GM23338 (cell line): ENCODE data around the gene METTL6.

Experiments used
- CREB1 ChIP-seq: fragments of 250-450 bp; sonication (Bioruptor Pico); IDR thresholded peaks from 2 replicates; pipeline ENCODE4 v1.5.0; 2020; ENCODE audit warnings: low read depth, mild to moderate bottlenecking, moderate library complexity
- CTCF ChIP-seq, 2 experiments: fragments of 200-600 bp in 1 of 2; sonication (generic) in 1 of 2; conservative IDR thresholded peaks; 2 replicates each; pipeline versions ENCODE4 v1.5.1 to v1.6.1; 2016 to 2017; ENCODE audit warnings: antibody characterized with exemption in 2 of 2, low read depth in 2 of 2, mild to moderate bottlenecking in 2 of 2, moderate library complexity in 1 of 2
- EZH2 ChIP-seq: fragments of 200-600 bp; sonication (generic); IDR thresholded peaks from one replicate; pipeline ENCODE4 v1.8.0; 2017; ENCODE audit warnings: antibody characterized with exemption, mild to moderate bottlenecking, low read depth; ENCODE audit not compliant: unreplicated experiment
- EZH2phosphoT487 ChIP-seq: fragments of 200-600 bp; sonication (generic); IDR thresholded peaks from one replicate; pipeline ENCODE4 v1.8.1; 2018; ENCODE audit warnings: antibody characterized with exemption; ENCODE audit not compliant: unreplicated experiment
- JUNB ChIP-seq: IDR thresholded peaks from one replicate; pipeline ENCODE4 v1.6.1; 2016; ENCODE audit warnings: antibody characterized with exemption; ENCODE audit not compliant: unreplicated experiment
- NANOG ChIP-seq: IDR thresholded peaks from 2 replicates; pipeline ENCODE4 v1.6.1; 2016; ENCODE audit warnings: antibody characterized with exemption, borderline replicate concordance
- POLR2AphosphoS5 ChIP-seq: IDR thresholded peaks from 2 replicates; pipeline ENCODE4 v1.6.1; 2016; ENCODE audit warnings: antibody characterized with exemption, low read depth
- ZNF114 ChIP-seq: fragments of 250-450 bp; sonication (Bioruptor Pico); IDR thresholded peaks from 2 replicates; pipeline ENCODE4 v1.5.0; 2020; ENCODE audit warnings: mild to moderate bottlenecking, moderate library complexity
- ZNF331 ChIP-seq: fragments of 250-450 bp; sonication (Bioruptor Pico); IDR thresholded peaks from 2 replicates; pipeline ENCODE4 v1.5.0; 2020; ENCODE audit warnings: low read depth, mild to moderate bottlenecking, moderate library complexity
- TF ChIP-seq, protein P1 (sequence below): IDR thresholded peaks from one replicate; pipeline ENCODE4 v1.6.1; 2018; ENCODE audit warnings: antibody characterized with exemption; ENCODE audit not compliant: unreplicated experiment

DNA sequence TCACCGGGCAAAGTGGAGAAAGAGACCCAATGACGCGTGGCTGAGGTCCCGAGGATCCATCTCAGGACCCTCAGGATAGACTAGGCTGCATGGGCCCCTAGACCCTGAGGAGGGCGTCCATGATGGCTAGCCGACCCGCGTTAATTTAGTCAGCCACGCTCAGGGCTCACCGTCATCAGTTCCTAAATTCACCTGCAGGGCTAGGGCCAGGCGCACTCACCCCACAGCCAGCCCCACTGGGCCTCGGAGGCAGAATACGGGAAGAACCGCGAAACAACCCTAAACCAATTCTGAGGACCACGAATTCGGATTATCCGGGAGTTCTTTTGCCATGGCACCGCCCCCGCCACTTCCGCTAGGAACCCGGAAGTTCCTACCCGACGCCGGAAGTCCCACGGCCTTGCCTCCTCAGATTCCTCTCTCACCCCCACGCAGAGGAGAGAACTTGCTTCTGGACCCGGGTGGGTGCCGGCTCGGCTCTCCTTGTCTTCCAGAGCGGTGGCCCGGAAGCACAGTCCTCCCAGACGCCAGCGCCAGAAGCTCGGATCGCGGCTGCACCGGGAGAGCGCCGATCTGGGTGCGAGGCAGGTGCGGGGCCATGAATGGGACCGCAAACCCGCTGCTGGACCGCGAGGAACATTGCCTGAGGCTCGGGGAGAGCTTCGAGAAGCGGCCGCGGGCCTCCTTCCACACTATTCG is at the start of gene METTL6, which contains the start of gene EAF1:
- TF ChIP-seq, protein P1, sequence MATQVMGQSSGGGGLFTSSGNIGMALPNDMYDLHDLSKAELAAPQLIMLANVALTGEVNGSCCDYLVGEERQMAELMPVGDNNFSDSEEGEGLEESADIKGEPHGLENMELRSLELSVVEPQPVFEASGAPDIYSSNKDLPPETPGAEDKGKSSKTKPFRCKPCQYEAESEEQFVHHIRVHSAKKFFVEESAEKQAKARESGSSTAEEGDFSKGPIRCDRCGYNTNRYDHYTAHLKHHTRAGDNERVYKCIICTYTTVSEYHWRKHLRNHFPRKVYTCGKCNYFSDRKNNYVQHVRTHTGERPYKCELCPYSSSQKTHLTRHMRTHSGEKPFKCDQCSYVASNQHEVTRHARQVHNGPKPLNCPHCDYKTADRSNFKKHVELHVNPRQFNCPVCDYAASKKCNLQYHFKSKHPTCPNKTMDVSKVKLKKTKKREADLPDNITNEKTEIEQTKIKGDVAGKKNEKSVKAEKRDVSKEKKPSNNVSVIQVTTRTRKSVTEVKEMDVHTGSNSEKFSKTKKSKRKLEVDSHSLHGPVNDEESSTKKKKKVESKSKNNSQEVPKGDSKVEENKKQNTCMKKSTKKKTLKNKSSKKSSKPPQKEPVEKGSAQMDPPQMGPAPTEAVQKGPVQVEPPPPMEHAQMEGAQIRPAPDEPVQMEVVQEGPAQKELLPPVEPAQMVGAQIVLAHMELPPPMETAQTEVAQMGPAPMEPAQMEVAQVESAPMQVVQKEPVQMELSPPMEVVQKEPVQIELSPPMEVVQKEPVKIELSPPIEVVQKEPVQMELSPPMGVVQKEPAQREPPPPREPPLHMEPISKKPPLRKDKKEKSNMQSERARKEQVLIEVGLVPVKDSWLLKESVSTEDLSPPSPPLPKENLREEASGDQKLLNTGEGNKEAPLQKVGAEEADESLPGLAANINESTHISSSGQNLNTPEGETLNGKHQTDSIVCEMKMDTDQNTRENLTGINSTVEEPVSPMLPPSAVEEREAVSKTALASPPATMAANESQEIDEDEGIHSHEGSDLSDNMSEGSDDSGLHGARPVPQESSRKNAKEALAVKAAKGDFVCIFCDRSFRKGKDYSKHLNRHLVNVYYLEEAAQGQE, result peak; percentile 11
- peak; percentile 6 to 21; a peak in 3 of 4 replicates for TF ChIP-seq CTCF (conservative IDR thresholded peaks at IDR 0.05; ENCODE audit: low read depth in 2 of 2)
- peak; percentile 85 for TF ChIP-seq POLR2AphosphoS5
- TF ChIP-seq CREB1 (CRISPR knock-in tag), result no peak
- TF ChIP-seq EZH2, result no peak
- no peak for TF ChIP-seq JUNB
- no peak for TF ChIP-seq NANOG
- no peak for TF ChIP-seq EZH2phosphoT487
- TF ChIP-seq ZNF331, result no peak
- no peak for TF ChIP-seq ZNF114 (CRISPR knock-in tag)
